Superior temporal gyrus (tissue), 1 donor: ENCODE measurements around the gene TSPOAP1.
A peak's percentile ranks its signal among the peaks of the same experiment; 100 is the strongest.

Experiments used
- DNase-seq: peaks from one replicate; pipeline ENCODE4 v3.0.0-alpha.2; 2016; ENCODE audit errors: extremely low spot score

Gene TSPOAP1, protein sequence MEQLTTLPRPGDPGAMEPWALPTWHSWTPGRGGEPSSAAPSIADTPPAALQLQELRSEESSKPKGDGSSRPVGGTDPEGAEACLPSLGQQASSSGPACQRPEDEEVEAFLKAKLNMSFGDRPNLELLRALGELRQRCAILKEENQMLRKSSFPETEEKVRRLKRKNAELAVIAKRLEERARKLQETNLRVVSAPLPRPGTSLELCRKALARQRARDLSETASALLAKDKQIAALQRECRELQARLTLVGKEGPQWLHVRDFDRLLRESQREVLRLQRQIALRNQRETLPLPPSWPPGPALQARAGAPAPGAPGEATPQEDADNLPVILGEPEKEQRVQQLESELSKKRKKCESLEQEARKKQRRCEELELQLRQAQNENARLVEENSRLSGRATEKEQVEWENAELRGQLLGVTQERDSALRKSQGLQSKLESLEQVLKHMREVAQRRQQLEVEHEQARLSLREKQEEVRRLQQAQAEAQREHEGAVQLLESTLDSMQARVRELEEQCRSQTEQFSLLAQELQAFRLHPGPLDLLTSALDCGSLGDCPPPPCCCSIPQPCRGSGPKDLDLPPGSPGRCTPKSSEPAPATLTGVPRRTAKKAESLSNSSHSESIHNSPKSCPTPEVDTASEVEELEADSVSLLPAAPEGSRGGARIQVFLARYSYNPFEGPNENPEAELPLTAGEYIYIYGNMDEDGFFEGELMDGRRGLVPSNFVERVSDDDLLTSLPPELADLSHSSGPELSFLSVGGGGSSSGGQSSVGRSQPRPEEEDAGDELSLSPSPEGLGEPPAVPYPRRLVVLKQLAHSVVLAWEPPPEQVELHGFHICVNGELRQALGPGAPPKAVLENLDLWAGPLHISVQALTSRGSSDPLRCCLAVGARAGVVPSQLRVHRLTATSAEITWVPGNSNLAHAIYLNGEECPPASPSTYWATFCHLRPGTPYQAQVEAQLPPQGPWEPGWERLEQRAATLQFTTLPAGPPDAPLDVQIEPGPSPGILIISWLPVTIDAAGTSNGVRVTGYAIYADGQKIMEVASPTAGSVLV (N-terminal part only)

DNA sequence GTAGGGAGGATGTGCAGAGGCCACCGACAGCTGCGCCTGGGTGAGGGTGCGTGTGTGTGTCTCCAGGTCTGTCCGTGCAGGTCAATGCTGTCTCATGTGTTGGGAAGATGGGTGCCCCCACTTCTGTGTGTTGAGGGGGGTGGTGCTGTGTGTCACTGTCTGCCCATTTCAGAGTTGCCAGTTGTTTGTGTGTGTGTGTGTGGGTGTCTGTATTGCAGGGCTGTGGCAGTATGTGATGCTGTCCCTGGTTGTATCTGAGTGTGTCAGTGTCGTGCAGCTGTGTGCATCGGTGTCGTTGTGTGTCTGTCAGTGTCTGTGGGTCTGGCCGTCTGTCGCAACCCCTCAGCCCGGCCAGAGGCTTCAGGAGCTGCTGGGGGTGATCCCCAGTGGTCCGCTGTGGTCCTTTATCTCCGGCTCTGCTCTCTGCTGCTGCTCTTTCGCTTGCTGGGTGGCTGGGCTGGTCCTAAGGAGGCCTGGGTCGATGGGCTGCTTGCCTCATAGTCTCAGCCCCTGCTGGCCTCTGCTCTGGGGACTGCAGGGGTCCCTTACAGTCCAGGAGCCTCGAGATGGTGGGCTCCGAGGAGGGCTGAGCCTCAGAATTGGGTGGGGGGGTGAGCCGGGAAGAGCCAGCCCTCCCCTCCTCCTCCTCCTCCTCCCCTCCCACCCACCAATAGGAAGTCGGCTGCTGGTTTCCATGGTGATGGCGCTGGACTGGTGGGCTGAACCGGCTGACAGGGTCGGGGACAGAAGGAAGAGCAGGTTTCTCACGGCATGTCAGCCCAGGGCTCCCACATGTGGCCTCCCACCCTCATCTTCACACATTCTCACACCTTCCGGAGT, at the start of gene TSPOAP1:
TSS of gene TSPOAP1 (minus strand) at position 601 of the 840 bp plus-strand sequence. CDS start 875 bp downstream, outside the sequence.
- DNase-seq: peak; percentile 48

DNA sequence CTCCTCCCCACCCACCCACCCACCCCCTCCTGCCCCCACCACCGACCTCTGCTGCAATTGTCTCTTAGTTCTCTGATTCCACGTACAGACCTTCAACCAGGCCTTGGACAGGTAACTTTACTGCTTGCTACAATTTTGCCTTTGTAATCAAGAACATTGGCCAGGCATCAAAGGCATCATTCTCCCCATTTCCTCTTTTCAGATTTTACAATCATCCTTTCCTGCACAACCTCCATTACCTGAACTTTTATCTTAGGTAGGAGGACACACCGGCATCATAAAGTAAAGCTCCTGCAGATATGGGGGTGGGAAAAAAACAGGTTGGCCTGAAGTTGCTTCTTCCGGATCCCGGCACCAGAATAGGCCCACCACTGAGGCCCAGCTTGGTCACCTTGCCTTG, 49.1 kb upstream of the TSPOAP1 start:
- no peak for DNase-seq

DNA sequence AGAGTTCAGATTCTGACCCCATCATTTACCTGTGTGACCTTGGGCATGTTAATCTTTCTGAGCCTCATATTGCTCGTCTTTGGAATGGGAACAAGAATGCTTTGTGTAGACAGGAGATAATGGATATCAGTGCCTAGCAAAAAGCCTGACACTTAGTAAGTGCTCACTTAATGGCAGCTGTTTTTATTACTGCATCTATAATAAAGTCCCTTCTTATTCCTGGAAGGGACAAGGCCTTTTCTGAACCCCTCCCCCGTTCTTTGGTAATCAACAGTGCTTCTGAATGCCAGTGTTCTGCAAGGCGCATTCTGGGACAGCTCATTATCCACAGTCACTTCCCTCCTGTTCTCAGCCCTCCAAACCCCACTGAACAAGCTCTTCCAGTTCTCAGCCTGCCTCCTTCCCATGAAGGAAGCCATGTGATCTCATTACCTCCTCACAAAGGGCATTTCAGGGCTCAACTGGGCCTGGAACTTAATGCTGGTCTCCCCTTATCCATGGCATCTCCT, 48.6 kb upstream of the TSPOAP1 start:
- DNase-seq: no peak

DNA sequence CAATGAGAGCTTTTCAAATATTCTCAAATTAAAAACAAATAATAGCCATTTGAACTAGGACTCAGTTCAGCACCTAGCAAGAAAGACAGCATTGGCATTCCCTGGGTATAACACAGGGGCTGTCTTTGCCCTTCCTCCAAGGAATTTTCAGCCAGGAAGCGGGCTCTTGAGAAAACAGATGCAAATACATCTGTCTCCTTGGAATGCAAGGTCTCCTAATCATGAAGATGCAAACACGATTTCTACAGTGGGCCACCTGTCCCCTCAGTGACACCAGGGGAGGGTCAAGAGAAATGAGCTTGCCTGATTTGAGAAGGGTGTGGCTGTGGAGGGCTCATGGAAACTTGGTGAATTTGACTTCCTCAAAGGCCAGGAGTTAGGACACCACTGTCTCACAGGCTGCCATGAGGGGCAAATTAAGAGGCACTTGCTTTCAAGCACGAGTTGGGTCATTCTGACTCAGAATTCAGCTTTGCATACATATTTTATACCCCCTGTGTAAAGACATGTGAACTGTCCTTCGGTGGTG, 47.9 kb upstream of the TSPOAP1 start:
- DNase-seq: no peak

DNA sequence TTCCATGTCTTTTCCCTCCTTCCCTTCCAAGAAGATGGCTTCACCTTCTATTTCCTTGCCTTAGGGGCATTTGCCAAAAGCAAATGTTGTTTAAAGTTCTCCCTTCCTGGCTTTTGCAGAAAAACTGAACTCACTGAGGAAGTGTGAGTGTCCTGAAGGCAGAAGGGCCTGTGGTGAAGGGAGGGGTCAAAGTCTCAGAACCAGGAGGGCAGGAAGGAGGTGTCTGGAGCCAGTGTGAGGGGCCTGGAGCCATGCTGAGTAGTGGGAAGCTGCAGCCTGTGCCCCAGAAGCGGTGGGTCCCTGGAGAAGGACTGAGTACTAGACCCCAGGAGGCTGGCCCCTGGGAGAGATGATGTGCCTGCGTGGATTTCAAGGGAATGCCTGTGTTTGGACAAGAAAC, 47.2 kb upstream of the TSPOAP1 start:
- DNase-seq: no peak

DNA sequence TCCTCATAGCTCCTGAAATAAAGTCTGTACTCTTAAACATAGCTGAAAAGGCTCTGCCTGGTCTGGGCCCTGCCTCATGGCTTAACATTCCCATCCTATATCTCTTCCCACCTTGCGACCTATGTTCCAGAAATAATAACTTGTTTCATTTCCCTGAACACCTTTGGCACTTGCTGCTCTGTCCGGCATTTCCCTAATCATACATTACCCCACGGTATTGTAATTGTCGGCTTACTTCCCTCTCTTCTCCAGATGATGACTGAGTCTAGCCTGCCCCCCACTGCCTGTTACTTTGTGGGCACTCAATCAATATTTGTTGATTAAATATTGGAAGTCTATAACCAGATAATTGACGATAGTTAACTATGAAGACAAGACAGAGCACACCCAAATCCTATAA, 46.7 kb upstream of the TSPOAP1 start:
- DNase-seq: no peak

DNA sequence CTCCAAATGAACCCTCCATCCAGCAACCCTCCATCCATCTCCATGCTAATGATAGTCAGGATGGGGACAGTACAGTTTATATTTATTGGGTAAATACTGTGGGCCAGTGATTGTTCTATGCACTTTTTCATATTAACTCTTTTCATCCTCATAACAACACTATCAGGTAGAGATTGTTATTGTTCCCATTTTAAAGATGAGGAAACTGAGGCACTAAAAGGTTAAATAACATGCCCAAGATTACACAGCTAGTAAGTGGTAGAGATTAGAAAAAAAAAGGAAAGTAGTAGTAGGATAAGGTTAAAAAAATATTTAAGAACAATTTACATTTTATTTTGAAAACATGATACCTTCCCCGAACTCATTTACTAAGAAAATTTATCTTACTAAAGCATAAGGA, 45.3 kb upstream of the TSPOAP1 start:
- no peak for DNase-seq

DNA sequence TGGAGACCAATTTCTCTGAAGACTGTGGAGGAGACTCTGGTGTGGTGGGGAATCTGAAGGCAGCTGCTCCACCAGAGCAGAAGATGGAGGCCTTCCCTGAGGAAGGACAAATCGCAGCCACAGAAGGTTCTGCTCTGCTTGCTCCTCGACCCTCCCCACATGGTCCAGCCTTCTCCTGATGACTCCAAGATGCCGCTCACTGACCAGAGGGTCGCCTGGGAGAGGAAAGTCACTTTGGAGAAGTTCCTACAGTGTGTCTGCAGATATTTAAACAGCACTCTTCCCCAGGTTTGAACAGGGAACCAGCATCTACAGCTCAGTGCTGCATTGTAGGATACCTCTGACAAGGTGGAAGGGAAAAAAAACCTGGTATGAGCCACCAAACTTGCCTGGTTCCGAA, 44.4 kb upstream of the TSPOAP1 start:
- DNase-seq: no peak

DNA sequence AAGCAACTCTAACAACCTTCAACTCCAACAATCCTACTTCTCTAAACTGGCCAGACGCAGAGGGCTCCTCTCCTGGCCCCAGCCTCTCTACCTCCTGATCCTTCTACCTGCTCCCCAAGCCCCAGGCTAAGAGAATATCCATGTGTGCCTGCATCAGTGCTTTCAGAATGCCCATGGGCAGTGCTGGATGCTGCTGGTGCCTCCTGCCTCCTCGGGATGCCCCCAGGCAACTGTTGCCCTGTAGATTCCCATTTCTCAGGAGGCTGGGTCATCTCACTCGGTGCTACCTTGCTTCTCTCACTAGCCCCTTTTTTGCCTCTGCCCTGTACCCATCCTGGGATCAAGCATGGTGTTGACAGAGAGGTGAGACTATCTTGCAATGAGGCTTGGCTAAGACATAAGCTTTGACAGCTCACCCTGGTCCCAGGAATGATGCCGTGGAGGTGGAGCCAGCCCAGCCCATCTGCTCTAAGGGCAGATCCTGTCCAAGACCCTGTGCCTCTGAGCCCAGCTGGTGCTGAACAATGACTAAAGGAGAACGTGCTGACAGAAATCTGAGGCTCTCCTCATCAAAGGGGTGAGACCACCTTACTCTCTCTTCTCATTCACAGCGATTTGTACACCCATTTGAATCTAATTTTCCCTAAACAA, 42.8 kb upstream of the TSPOAP1 start:
- no peak for DNase-seq

DNA sequence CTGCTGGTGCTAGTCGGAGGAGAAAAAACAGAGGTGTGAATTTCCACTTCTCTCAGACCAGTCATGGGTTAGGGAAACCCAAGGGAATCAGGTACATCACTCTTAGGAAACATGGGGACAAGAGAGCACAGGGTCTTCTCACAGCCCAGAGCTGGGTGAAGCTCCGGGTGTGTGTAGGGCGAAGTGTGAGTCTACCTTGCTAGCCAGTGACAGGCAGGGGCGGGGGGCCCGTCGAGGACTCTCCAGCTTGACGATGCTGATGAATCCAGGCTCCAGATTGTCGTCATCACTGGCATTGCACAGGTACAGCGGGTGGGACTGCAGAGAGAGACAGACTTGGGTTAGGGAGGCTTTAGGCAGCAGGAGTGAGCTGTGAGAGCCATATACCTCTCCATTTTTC, 42.1 kb upstream of the TSPOAP1 start:
- no peak for DNase-seq

DNA sequence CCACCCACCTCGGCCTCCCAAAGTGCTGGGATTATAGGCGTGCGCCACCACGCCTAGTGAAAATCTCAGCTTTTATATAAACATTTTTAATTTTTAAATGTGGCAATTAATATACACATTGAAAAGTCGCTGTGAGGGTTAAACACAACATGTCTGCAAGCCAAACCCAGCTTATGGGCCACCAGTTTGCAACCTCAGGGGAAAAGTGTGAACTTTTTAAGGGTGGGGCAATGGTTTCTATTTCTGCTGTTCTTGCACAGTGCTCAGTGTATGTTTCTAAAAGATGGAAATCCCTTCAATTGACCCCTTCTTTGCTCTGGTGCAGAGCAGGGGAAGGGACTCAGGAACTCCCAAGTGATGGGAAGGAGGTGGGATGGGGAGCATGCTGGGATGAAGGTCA, 41.7 kb upstream of the TSPOAP1 start:
- no peak for DNase-seq

DNA sequence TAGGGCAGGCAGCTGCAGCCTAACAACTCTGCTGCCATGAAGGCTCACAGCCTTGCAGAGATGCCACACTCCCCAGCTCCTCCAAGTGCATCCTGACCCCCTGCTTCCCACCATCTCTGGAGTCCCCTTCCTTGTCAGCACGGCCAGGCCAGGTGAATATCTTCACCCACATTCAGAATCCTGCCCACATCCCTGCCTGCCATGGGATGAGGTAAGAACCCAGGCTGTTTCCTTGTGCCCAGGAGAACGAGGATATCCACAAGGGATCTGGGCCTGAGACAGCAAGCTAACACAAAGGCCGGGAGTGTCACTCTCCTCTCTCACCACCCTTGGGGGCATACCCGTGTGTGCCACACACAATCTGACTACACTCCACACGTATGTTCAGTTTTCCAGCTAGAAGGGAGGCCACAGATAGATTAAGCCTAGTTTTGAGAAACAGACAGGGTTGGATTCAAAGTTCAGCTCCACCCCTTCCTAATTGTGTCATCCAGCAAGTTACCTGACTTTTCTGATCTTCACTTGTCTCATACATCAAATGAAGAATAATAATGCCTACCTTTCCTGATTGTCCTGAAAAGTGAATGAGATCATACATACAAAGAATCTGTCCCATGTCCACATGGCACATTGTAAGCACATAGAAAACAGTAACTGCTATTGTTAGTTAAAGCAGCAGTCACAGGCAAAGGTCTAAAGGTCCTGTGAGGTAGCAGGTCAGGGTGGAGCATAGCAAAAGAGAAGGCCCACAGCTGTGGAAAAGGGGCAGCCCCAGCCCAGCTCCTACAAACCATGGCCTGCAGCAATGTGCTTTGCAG, 40.8 kb upstream of the TSPOAP1 start:
- no peak for DNase-seq

DNA sequence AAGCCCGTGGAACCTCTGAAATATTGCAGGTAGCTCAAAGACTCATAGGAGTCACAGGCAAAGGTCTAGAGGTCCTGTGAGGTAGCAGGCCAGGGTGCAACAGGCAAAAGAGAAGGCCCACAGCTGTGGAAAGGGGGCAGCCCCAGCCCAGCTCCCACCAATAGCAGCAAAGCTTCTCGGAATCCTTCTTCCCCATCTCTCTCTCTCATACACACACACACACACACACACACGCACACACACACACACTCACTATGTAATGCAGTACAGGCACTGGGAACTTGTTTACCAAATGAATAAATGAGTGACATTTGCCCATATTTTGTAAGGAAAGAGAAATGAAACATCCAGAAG, 40.2 kb upstream of the TSPOAP1 start:
- DNase-seq: no peak

DNA sequence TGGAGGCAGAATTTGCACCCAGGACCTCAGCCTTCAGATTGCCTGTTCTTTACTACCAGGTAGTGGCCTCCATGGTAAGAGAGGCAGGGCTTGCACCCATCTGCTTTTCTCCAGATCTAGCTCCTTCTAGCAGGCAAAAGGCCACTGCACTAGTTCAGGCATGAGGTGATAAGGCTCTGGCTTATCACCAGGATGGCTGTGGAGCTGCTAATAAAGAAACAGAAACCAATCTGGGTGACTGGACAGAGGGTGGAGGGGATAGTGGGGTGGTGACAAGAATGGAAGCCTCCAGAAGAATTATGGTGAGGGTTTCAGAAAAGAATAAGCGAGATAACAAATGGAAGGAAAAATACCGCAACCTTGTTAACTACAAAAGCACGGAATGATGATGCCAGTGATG, 38.9 kb upstream of the TSPOAP1 start:
- no peak for DNase-seq

DNA sequence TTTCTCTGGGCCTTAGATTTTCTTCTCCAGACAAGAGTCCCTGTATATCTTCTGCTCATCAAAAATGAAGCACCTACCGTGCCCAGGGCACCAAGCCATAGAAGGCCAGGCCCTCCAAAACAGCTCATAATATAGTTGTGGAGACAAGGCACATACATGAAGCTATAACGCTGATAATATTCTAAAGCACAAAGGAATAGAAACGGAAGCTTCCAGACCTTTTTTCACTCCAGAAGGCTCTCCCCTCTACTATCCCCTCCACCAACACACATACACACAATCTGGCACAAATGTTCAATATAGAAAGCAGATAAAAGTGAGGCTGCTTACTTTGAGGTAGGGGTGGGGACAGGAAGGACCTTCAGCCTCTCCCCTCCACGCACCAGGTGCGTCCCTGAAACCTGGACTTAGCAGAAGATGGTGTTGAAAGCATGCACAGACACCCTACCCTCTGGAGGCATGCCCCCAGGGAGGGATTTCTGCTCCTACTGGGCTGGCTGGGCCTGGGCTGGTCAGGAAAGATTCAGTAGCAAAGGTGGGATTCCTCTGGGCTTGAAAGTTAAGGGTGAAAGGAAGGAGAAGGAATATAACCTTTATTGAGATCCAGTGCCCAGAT, 37.5 kb upstream of the TSPOAP1 start:
- no peak for DNase-seq

DNA sequence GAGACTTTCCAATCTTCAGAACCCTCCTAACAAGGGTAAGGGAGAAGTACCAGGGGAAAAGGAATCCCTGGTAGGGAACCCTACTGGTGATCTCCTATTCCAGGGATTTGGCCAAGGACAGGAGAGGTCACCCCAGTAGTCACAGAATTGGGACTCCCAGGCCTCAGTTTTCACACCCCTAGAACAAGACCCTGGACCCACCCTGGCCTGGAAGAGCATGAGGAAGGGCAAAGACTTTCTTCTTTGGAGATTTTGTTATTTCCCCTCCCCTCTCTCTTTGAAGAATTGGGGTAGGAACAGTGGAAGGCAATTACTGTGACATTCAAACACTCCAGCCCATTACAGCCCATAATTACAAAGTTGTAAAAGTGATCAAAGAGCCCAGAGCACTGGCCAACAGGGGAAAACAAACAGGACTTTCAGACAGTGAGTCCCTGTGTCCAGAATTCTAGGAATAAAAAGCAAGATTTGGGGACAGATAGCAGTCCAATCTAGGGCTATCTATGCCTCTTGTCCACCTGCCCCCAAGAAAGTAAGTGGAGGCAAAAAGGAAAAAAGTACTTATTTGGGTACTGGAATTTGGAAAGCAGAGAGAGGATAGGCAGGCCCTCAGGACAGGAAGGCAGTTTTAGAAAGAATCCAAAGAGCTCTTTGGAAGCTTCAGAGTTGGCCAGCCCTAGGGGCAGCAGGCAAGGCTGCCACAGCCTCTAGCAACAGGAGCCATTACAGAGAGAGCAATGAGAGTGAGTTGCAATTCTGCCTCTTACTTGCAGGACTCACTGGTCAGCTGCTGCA, 36.8 kb upstream of the TSPOAP1 start:
- no peak for DNase-seq

DNA sequence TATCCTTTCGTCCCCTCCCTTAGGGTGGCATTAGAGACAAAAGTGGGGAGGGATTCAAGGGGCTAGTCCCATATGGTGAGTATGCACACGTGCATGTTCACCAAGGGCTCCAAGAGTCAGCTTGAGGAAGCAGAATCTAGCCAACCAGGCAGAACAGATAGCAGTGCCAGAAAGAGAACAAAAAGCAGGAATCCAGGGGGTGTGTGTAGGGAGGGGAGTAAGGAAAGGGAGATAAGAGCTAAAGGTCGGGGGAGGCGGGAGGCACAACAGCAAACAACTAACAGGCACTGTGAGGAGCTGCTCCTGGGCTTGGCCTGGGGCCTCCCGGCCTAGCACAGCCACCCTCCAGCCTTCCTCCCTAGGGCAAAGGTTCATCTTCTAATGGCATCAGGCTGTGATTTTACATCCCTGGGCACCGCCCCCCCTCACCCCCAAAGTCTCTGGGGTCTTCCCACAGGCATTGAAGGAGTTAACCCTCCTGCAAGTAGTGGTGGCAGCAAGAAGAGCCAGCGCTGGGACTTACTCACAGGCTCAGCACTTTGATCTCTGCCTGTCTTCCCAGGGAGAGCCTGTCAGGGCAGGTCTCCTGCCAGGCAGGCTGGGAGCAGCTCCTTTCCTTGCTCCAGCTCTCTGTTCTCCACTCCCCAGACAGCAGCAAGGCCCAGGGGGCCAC, 35.8 kb upstream of the TSPOAP1 start:
- no peak for DNase-seq
